ENCODE results near the gene CALML5. TPM values are rescaled to one million over a fixed set of nuclear protein-coding genes. Genes with fewer than 3 reads are reported as not detected.

Gene CALML5
- total RNA-seq, 2 donors from 2014 or later: not detected

DNA sequence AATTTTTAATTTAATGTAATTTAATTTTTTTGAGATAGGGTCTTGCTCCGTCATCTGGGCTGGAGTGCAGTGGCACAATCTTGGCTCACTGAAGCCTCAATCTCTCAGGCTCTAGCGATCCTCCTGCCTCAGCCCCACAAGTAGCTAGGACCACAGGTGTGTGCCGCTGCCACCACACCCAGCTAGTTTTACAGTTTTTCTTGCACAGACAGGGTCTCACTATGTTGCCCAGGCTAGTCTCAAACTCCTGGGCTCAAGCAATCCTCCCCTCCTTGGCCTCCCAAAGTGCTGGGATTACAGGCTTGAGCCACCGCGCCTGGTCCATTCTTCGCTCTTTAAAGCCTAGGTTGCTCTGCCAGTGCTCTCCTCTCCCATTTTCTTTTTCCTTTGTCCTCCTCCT lies 38.3 kb upstream of the CALML5 start:
- 81% methylated on average over 6 of the region's 6 CpGs for WGBS, 2 donors
- DNase-seq (peak in 1 of 4 donors; percentile 0), ATAC-seq (no peak)
- H3K4me3 ChIP-seq: no peak overlapping the region
- H3K4me1 ChIP-seq: no peaks in the 10 kb centered on the region
- intact Hi-C loops (cut with DNase I): no loop called here
- no peaks in the 10 kb centered on the region for H3K36me3 ChIP-seq (replicated peaks in 1 of 2; ENCODE audit: insufficient read depth in 1 of 2, low read depth in 2 of 2)
- TF ChIP-seq, protein P1, sequence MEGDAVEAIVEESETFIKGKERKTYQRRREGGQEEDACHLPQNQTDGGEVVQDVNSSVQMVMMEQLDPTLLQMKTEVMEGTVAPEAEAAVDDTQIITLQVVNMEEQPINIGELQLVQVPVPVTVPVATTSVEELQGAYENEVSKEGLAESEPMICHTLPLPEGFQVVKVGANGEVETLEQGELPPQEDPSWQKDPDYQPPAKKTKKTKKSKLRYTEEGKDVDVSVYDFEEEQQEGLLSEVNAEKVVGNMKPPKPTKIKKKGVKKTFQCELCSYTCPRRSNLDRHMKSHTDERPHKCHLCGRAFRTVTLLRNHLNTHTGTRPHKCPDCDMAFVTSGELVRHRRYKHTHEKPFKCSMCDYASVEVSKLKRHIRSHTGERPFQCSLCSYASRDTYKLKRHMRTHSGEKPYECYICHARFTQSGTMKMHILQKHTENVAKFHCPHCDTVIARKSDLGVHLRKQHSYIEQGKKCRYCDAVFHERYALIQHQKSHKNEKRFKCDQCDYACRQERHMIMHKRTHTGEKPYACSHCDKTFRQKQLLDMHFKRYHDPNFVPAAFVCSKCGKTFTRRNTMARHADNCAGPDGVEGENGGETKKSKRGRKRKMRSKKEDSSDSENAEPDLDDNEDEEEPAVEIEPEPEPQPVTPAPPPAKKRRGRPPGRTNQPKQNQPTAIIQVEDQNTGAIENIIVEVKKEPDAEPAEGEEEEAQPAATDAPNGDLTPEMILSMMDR (IDR thresholded peaks at IDR 0.05): no peak
- TF ChIP-seq POLR2A (IDR thresholded peaks at IDR 0.05): no peak
- H3K27ac ChIP-seq: no peak overlapping the region
- H3K9me3 ChIP-seq: no peaks in the 10 kb centered on the region
- H3K27me3 ChIP-seq: no peaks in the 10 kb centered on the region

- intact Hi-C loops (cut with DNase I): no loop called here
- no peak overlapping the region for H3K4me3 ChIP-seq
- DNase-seq (peak in 1 of 4 donors; percentile 6), ATAC-seq (no peak)
- TF ChIP-seq, protein P1 (IDR thresholded peaks at IDR 0.05): no peak
- no peak for TF ChIP-seq POLR2A (IDR thresholded peaks at IDR 0.05)
- H3K9me3 ChIP-seq: no peaks in the 10 kb centered on the region
- 93 to 99% methylated on average over 7 of the region's 7 CpGs for WGBS, 2 donors
- no peaks in the 10 kb centered on the region for H3K4me1 ChIP-seq
- no peak overlapping the region for H3K27ac ChIP-seq
- no peaks in the 10 kb centered on the region for H3K27me3 ChIP-seq
- H3K36me3 ChIP-seq (replicated peaks in 1 of 2; ENCODE audit: insufficient read depth in 1 of 2, low read depth in 2 of 2): no peaks in the 10 kb centered on the region
Observed at GRCh38 chr10:5536486-5537081, 37.2 kb upstream of the CALML5 start.

DNA sequence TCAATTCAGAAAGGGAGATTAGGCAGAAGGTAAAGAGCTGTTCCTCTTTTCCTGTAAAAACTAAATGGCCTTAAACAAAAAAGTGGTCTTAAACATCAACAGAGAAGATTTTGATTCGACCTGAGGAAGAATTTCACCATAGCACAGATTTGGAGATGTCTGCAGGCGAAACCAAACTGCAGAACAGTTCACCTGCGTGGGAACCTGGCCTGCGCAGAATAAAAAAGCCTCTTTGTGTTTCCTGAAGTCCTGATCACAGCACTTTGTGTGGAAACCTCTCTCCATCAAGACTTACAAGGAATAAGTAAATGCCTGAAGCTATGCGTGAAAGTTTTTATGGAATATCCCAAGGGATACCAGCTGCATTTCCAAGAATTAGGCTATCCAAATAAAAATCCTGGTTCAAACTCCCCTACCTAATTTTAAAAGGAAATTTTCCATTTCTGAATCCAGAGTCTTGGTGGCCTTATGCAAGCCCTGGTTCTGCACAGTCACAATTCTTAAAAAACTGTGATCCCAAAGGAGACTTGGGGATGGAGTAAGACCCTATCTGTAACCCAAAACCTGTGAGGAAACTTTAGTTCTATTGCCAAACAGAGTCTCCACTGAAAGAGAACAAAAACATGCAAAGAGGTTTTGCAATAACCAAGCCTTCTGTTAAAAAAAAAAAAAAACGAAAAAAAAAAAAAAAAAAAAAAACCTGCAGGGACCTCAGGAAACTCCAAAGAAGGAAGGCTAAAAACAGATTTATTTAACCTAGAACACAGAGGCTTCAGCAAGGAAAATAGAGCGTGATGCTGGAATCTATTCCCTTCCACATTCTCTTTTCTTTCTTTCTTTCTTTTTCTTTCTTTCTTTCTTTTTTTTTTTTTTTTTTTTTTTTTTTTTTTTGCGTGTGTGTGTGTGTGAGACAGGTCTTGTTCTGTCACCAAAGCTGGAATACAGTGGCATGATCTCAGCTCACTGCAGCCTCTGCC lies 35.8 kb upstream of the CALML5 start:
- intact Hi-C loops (cut with DNase I): no loop called here
- Histone ChIP-seq H3K4me1 (no peaks in the 10 kb centered on the region), H3K4me3 (no peak overlapping the region), H3K36me3 (replicated peaks in 1 of 2; ENCODE audit: insufficient read depth in 1 of 2, low read depth in 2 of 2) (no peaks in the 10 kb centered on the region), H3K27me3 (no peaks in the 10 kb centered on the region), H3K9me3 (no peaks in the 10 kb centered on the region), H3K27ac (no peak overlapping the region)
- WGBS, 2 donors: 64 to 72% methylated on average over 7 to 8 of the region's 8 CpGs
- no peak for TF ChIP-seq POLR2A (IDR thresholded peaks at IDR 0.05)
- TF ChIP-seq, protein P1 (IDR thresholded peaks at IDR 0.05): no peak
- ATAC-seq: peak; percentile 50
- peak in 1 of 4 donors; percentile 5 for DNase-seq

DNA sequence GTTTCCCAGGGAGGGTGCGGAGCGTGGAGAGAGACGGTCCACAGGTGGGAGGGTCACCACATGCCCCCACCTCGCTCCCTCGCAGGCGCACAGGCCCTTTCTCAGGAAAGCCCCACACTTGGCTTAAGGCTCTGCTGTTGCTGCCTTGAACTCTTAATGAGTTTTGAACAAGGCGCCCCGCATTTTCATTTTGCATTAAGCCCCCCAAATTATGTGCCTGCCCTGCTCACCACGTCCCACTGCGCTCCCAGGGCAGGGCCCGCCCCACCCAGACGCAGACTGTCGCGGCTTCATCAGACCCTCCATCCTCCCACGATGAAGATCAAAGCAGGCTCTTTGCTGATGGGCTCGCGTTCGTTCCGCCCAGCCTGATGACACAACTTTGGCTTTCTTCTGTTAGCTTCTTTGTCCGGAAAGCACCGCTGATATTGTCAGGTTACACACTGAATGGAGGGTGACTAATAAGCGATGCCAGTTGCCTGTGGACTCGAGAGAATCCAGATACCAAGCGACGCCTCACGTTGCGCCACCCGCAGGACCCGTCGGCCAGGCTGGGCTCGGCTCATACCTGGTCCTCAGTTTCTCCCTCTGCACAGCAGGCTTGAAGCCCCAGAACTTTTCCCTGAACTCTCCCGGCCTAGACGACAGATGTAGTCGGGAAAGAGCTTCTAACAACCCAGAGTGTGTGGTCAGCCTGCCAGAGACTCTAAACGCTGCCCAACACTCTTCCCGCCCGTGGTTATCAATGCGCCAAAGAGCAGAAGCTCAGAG lies 34.9 kb upstream of the CALML5 start:
- no peak for ATAC-seq
- Histone ChIP-seq H3K4me3 (no peak overlapping the region), H3K27me3 (no peaks in the 10 kb centered on the region), H3K27ac (no peak overlapping the region), H3K36me3 (replicated peaks in 1 of 2; ENCODE audit: insufficient read depth in 1 of 2, low read depth in 2 of 2) (no peaks in the 10 kb centered on the region), H3K4me1 (peaks cover 5% of the 10 kb centered on the region), H3K9me3 (no peaks in the 10 kb centered on the region)
- whole genome bisulfite sequencing, 2 donors: 85 to 90% methylated on average over 38 of the region's 38 CpGs
- TF ChIP-seq POLR2A (IDR thresholded peaks at IDR 0.05): no peak
- TF ChIP-seq, protein P1 (IDR thresholded peaks at IDR 0.05): no peak
- DNase-seq: peak in 1 of 4 donors; percentile 7
- intact Hi-C loops (cut with DNase I): no loop called here

Data from body of pancreas (tissue), 4 donors.